ENCODE measurements around the gene TMEM150C.

- TF ChIP-seq ZNF8 (CRISPR knock-in tag; IDR thresholded peaks at IDR 0.05) (no peak), ZNF70 (CRISPR knock-in tag; IDR thresholded peaks at IDR 0.05) (no peak), CSDC2 (CRISPR knock-in tag; IDR thresholded peaks at IDR 0.05) (no peak), ZFP30 (CRISPR knock-in tag; IDR thresholded peaks at IDR 0.05) (no peak), ZFP3 (CRISPR knock-in tag; IDR thresholded peaks at IDR 0.05) (no peak), ZNF565 (CRISPR knock-in tag; conservative IDR thresholded peaks at IDR 0.05; ENCODE audit: low read depth) (no peak), TCF4 (CRISPR knock-in tag; IDR thresholded peaks at IDR 0.05; ENCODE audit: borderline replicate concordance) (no peak), GLIS3 (CRISPR knock-in tag; IDR thresholded peaks at IDR 0.05) (no peak), BACH2 (CRISPR knock-in tag; IDR thresholded peaks at IDR 0.05; ENCODE audit: borderline replicate concordance) (no peak), ESRRG (CRISPR knock-in tag; IDR thresholded peaks at IDR 0.05) (no peak)
- TF ChIP-seq, protein P1, sequence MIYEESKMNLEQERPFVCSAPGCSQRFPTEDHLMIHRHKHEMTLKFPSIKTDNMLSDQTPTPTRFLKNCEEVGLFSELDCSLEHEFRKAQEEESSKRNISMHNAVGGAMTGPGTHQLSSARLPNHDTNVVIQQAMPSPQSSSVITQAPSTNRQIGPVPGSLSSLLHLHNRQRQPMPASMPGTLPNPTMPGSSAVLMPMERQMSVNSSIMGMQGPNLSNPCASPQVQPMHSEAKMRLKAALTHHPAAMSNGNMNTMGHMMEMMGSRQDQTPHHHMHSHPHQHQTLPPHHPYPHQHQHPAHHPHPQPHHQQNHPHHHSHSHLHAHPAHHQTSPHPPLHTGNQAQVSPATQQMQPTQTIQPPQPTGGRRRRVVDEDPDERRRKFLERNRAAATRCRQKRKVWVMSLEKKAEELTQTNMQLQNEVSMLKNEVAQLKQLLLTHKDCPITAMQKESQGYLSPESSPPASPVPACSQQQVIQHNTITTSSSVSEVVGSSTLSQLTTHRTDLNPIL (CRISPR knock-in tag; IDR thresholded peaks at IDR 0.05; ENCODE audit: low read depth), result no peak
- TF ChIP-seq, protein P2, sequence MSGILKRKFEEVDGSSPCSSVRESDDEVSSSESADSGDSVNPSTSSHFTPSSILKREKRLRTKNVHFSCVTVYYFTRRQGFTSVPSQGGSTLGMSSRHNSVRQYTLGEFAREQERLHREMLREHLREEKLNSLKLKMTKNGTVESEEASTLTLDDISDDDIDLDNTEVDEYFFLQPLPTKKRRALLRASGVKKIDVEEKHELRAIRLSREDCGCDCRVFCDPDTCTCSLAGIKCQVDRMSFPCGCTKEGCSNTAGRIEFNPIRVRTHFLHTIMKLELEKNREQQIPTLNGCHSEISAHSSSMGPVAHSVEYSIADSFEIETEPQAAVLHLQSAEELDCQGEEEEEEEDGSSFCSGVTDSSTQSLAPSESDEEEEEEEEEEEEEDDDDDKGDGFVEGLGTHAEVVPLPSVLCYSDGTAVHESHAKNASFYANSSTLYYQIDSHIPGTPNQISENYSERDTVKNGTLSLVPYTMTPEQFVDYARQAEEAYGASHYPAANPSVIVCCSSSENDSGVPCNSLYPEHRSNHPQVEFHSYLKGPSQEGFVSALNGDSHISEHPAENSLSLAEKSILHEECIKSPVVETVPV (CRISPR knock-in tag; IDR thresholded peaks at IDR 0.05), result no peak
Measured at GRCh38 chr4:82458729-82459128, 103.1 kb downstream of the TMEM150C start.
